Hepatocyte (in vitro differentiated cells): Measurements from ENCODE around the gene ARAP1. TPM values are rescaled to one million over a fixed set of nuclear protein-coding genes. Genes with fewer than 3 reads are reported as not detected.

Source experiments
- DNase-seq: peaks from one replicate; pipeline ENCODE4 v3.0.0-alpha.2; 2016; ENCODE audit warnings: low spot score
- H2AFZ ChIP-seq: fragments of 200-600 bp; sonication (generic); 2 replicates; pipeline ENCODE4 v1.6.0; 2016; ENCODE audit warnings: antibody characterized with exemption, mild to moderate bottlenecking
- H3K27ac ChIP-seq: fragments of 200-600 bp; sonication (generic); 2 replicates; pipeline ENCODE4 v1.5.1; 2016; ENCODE audit warnings: mild to moderate bottlenecking
- H3K27me3 ChIP-seq: fragments of 200-600 bp; sonication (generic); 2 replicates; pipeline ENCODE4 v1.6.1; 2016
- H3K36me3 ChIP-seq: fragments of 200-600 bp; sonication (generic); replicated peaks from 2 replicates; pipeline ENCODE4 v1.5.1; 2016; ENCODE audit warnings: low read depth; ENCODE audit not compliant: insufficient read depth
- H3K4me1 ChIP-seq: fragments of 200-600 bp; sonication (generic); 2 replicates; pipeline ENCODE4 v1.5.1; 2016; ENCODE audit warnings: mild to moderate bottlenecking, moderate library complexity; ENCODE audit not compliant: insufficient read depth
- H3K4me2 ChIP-seq: fragments of 200-600 bp; sonication (generic); 2 replicates; pipeline ENCODE4 v1.6.0; 2016
- H3K4me3 ChIP-seq: fragments of 200-600 bp; sonication (generic); 2 replicates; pipeline ENCODE4 v1.5.1; 2016; ENCODE audit warnings: mild to moderate bottlenecking
- H3K79me2 ChIP-seq: fragments of 200-600 bp; sonication (generic); 2 replicates; pipeline ENCODE4 v1.6.0; 2017; ENCODE audit warnings: mild to moderate bottlenecking
- H3K9me2 ChIP-seq: fragments of 200-600 bp; sonication (generic); replicated peaks from 2 replicates; pipeline ENCODE4 v1.6.0; 2017; ENCODE audit warnings: mild to moderate bottlenecking; ENCODE audit not compliant: insufficient read depth
- H3K9me3 ChIP-seq: fragments of 200-600 bp; sonication (generic); 2 replicates; pipeline ENCODE4 v1.5.1; 2016; ENCODE audit warnings: low read depth, mild to moderate bottlenecking
- H4K20me1 ChIP-seq: fragments of 200-600 bp; sonication (generic); 2 replicates; pipeline ENCODE4 v1.6.0; 2016; ENCODE audit warnings: mild to moderate bottlenecking; ENCODE audit not compliant: insufficient read depth, poor library complexity, severe bottlenecking
- EZH2 ChIP-seq: fragments of 200-600 bp; sonication (generic); IDR thresholded peaks from 2 replicates; pipeline ENCODE4 v1.6.1; 2016; ENCODE audit warnings: antibody characterized with exemption, mild to moderate bottlenecking, borderline replicate concordance
- EZH2phosphoT487 ChIP-seq: fragments of 200-600 bp; sonication (generic); IDR thresholded peaks from one replicate; pipeline ENCODE4 v1.6.1; 2018; ENCODE audit warnings: antibody characterized with exemption, mild to moderate bottlenecking, low read depth, moderate library complexity; ENCODE audit not compliant: unreplicated experiment, severe bottlenecking
- WGBS: methylation state at CpG from one replicate; pipeline ENCODE4 v1.1.6; 2016; ENCODE audit warnings: low lambda C conversion rate; ENCODE audit errors: missing lambda C conversion rate; 5-methylcytosine and 5-hydroxymethylcytosine counted together
- polyA plus RNA-seq: library from polyadenylated mRNA; unstranded; fragments of >200 nt; fragmentation: Nextera tagmentation; extraction: Ambion mirVana; gene quantifications from 2 replicates; pipeline ENCODE4 v1.2.1, GENCODE V29; 2016
- total RNA-seq: library from RNA; depleted of rRNA; stranded (reverse); fragments of >200 nt; gene quantifications from 2 replicates; pipeline ENCODE4 v1.2.3, GENCODE V29; 2014
- TF ChIP-seq, protein P1 (sequence below): fragments of 200-600 bp; sonication (generic); IDR thresholded peaks from 2 replicates; pipeline ENCODE4 v1.5.1; 2016; ENCODE audit warnings: antibody characterized with exemption, mild to moderate bottlenecking; ENCODE audit not compliant: poor library complexity

ARAP1 gene
- total and polyA plus RNA-seq, 2 experiments from 2014 or later: 60.2 to 118 TPM

GRCh38 chr11:72727521-72727920, 24.7 kb downstream of the ARAP1 start:
- H3K36me3 ChIP-seq: no peaks in the 10 kb centered on the region
- WGBS: 68% methylated on average over 4 of the region's 4 CpGs
- TF ChIP-seq, protein P1, sequence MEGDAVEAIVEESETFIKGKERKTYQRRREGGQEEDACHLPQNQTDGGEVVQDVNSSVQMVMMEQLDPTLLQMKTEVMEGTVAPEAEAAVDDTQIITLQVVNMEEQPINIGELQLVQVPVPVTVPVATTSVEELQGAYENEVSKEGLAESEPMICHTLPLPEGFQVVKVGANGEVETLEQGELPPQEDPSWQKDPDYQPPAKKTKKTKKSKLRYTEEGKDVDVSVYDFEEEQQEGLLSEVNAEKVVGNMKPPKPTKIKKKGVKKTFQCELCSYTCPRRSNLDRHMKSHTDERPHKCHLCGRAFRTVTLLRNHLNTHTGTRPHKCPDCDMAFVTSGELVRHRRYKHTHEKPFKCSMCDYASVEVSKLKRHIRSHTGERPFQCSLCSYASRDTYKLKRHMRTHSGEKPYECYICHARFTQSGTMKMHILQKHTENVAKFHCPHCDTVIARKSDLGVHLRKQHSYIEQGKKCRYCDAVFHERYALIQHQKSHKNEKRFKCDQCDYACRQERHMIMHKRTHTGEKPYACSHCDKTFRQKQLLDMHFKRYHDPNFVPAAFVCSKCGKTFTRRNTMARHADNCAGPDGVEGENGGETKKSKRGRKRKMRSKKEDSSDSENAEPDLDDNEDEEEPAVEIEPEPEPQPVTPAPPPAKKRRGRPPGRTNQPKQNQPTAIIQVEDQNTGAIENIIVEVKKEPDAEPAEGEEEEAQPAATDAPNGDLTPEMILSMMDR: no peak
- TF ChIP-seq EZH2phosphoT487 (no peak), EZH2 (no peak)

GRCh38 chr11:72726266-72727220, 25.7 kb downstream of the ARAP1 start:
- Histone ChIP-seq H3K4me1 (peaks cover 14% of the 10 kb centered on the region), H3K27ac (no peak overlapping the region), H3K79me2 (peaks cover 45% of the 10 kb centered on the region), H2AFZ (no peak overlapping the region), H4K20me1 (no peaks in the 10 kb centered on the region), H3K27me3 (no peaks in the 10 kb centered on the region), H3K4me3 (no peak overlapping the region), H3K9me2 (no peaks in the 10 kb centered on the region), H3K36me3 (no peaks in the 10 kb centered on the region), H3K9me3 (no peaks in the 10 kb centered on the region), H3K4me2 (no peak overlapping the region)
- 92% methylated on average over 24 of the region's 40 CpGs for WGBS
- DNase-seq: no peak
- TF ChIP-seq, protein P1: no peak
- TF ChIP-seq EZH2 (no peak), EZH2phosphoT487 (no peak)

More at GRCh38 chr11:72727521-72727920, 24.7 kb downstream of the ARAP1 start:
- no peak overlapping the region for H2AFZ ChIP-seq
- no peaks in the 10 kb centered on the region for H3K9me3 ChIP-seq
- H3K27me3 ChIP-seq: no peaks in the 10 kb centered on the region
- H3K4me2 ChIP-seq: no peak overlapping the region
- H3K27ac ChIP-seq: no peak overlapping the region
- H4K20me1 ChIP-seq: no peaks in the 10 kb centered on the region
- H3K9me2 ChIP-seq: no peaks in the 10 kb centered on the region
- H3K79me2 ChIP-seq: peaks cover 41% of the 10 kb centered on the region
- no peak overlapping the region for H3K4me3 ChIP-seq
- H3K4me1 ChIP-seq: peaks cover 8% of the 10 kb centered on the region
- no peak for DNase-seq

DNA sequence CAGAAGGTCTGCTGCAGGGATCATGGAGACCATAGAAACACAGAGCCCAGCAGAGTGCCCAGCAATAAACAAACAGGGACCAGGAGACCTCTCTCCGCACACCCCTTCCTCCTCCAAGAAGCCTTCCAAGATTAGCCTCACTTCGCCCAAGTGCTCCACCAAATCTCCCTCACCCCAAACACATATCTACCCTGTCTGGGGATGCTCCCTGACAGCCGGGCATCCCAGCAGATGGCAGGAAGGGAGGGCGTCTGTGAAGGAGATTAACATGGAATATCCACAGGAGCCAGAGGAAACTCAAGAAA, 26.5 kb downstream of the ARAP1 start:
- Histone ChIP-seq H3K9me3 (no peaks in the 10 kb centered on the region), H3K9me2 (no peaks in the 10 kb centered on the region), H3K27me3 (no peaks in the 10 kb centered on the region), H2AFZ (no peak overlapping the region), H3K79me2 (peaks cover 54% of the 10 kb centered on the region), H3K4me2 (no peak overlapping the region), H4K20me1 (peaks cover 8% of the 10 kb centered on the region), H3K36me3 (no peaks in the 10 kb centered on the region), H3K27ac (peak overlapping the region; percentile 63), H3K4me1 (peaks cover 22% of the 10 kb centered on the region), H3K4me3 (no peak overlapping the region)
- no peak for DNase-seq
- WGBS: 84% methylated on average over 4 of the region's 4 CpGs
- TF ChIP-seq EZH2 (no peak), EZH2phosphoT487 (no peak)
